ENCODE measurements around the gene NINJ1.
"Not testable (repeated sequence)": the region's sequence is repeated elsewhere in the genome, so short reads cannot be mapped to it uniquely, and the experiment has no call there.

Gene NINJ1

DNA sequence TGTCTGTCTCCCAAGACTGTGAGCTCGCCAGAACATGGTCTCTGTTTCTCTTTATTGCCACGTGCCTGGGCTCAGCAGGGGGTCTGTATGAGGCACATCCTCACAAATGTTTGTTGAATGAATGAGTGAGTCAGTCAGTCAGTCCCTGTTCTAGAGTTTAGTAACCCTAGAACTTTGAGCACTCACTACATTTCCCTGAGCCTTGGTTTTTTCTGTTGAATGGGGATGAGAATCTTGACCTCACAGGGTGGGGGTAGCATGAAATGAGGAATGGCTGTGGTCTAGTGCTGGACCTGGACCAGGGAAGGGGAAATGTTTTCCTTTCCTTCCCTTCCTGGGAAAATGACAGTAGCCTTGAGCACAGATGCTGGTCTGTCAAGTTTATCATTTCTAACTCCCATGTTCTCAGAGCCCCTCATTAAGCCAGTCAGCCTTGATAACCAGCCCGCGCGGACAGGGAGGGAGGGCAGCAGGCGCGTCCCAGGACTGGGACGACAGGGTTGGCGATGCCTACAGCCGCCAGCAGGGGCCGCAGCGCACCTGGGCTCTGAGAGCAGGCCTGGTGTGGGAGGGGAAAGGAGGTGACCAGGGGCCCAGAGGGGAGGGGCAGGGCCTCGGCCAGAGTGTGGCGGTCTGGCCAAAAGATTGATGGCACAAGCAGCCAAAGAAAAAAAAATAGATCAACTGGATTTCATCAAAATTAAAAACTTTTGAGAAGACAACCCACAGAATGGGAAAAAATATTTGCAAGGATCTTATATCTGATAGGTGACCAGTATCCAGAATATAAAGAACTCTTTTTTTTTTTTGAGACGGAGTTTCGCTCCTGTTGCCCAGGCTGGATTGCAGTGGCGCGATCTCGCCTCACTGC lies 25.8 kb upstream of the NINJ1 start:
- peak; percentile 23 to 59 (median 35) for DNase-seq

DNA sequence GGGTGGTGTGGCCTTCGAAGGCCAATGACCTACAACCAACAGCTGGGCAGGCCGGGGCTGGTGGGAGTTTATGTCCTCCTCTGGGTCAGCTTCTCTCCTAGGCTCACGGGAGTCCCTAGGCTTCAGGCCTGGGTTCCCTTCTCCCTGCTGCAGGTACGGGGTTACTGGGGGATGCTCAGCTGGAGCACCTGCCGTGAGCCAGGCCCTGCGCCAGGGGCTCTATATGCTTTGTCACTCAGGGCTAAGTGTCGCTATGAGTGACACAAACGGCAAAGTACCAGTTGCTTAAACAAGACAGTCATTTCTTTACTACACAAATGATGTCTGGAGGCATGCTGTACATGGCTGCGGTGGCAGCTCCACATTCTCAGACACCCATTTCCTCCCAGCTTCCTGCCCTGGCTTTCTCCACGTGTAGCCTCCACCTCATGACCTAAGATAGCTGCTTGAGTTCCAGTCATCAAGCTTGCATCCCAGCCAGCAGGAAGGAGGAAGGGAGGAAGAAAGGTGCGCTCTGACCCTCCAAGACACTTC lies 22.5 kb upstream of the NINJ1 start:
- no peak for DNase-seq

DNA sequence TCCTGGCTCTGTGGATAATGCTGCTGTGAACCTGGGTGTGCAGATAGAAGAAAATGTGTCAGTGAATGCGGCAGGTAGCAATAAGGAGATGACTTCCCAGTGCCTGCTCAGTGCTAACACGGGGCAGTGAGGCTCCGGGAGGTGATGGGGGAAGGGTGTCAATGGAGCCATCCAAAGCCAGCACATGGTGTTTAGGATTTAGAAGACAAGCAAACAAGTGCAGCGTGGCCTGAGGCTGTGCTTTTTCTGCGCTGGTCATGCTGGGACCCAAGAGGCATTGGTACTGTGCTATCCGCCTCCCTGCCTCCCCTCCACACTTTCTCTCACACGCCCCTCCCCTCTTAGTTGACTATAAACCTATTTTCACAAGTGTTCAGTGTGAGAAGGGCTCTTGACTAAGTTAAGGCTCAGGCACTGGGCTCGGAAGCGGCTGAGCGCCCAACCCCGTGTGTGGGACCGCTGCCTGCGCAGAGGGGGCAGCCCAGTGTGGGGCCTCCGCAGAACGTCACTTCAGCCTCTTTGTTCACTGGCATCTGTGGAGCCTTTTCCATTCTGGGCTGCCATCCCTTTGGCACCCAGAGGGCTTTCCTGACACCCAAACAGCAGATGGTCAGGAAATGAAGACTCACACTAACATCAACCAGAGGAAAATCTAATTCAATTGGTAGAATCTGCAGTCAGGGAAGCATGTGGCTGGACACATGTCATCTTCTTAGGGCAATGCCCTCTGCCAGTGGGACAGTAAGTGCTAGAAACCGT lies 21.8 kb upstream of the NINJ1 start:
- no peak for DNase-seq

GRCh38 chr9:93154293-93154903 lies 20.3 kb upstream of the NINJ1 start:
- DNase-seq: peak in 1 of 4 experiments; percentile 15

DNA sequence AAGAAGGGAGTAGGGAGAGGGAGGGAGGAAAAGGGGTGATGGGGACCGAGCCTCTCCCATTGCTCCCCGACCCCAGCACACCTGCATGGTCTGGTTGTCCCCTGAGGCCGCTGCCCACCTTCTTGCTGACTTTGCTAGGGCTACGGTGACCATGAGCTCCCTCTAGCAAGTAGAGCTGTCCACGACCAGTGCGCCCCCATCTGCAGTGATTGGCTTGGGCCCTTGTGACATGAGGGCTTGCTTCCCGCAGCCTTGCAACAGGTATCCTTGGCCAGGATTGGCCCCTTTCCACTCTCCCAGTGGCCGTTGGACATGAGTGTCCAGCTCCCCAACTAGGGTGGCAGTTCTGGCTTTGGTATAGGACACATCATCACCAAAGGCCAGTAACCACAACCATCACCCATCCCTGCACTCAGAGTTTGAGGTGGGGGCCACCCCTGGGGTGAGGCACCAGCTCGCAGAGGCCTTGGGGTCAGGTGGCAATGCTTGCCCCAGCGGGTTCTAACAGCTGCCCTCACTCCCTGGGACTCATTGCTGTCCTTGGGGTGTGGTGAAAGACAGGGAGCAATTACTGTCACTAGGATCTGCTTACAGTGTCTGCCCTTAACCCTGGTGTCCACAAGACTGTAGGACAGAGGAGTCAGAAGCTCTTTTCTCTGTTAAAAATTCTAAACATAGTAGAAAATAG lies 17.2 kb upstream of the NINJ1 start:
- no peak for DNase-seq

DNA sequence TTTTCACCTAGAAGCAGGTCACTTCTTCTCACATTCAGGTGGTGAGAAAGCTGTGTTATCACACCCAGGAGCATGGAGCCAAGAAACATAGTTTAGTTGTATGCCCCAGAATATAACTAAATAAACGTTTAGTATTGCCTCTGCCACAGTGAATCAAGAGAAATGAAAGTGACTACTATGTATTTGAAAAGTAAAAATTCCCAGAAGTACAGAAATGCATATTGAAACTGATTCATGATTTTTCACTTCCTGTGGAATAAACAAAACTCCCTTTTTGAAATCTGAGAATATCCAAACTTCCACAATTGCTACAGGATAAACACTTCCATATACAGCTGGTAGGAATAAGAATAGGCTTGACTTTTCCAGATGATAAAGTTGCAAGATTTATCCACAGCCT lies 15.3 kb upstream of the NINJ1 start:
- DNase-seq: no peak

- no peak for DNase-seq
Measured at GRCh38 chr9:93148721-93149120, 14.7 kb upstream of the NINJ1 start.

DNA sequence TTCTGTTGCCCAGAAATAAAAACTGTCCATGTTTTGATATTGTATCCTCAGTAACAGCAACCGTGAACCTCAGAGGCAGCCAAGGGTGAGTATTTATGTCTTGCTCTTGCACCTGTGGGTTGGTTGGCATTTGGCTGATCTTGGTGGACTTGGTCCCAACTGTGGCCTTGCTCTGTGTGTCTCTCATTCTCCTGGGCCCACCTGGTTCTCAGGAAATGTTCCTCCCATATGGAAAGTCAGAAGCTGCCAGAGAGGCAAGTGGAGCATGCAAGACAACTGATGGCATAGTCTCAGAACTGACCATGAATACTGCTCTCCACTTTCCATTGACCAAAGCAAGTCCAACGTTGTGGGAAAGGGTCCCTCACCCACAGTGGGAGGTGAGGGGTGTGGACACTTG lies 13.6 kb upstream of the NINJ1 start:
- no peak for DNase-seq

- DNase-seq: not testable (repeated sequence)
Measured at GRCh38 chr9:93146696-93147095, 12.6 kb upstream of the NINJ1 start.

GRCh38 chr9:93143830-93144530 lies 9.9 kb upstream of the NINJ1 start:
- DNase-seq: peak in 2 of 4 experiments; percentile 50 to 60

DNA sequence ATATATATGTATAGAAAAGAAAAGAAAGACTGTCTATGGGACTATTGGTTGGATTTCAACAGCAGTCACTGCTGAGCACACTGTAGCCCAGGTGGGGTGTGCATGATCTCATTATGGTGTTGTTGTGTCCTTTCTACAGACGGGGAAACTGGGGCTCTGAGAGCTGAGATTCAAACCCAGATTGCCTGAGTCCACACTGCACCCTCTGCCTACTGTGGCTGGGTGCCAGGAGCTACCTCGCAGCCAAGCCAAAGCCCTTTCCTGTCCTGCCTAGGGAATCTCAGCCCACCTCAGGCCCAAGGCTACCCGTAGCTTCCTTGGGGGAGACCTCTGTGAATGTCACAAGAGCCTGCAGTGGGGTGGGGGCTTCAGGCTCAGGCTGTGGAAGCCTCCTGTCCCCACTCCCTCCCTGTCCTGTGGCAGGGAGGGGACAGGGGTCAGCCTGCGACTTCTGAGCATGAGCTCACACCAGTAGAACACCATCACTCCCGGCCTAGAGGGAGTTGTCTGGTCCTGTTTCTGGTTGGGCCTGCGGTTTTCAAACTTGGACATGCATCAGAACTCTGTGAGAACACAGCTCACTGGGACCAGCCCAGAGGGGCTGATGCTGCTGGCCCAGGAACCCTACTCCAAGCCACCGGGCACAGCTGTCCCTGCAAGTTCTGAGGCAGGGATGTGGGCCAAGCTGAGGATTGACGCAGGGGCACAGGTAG lies 7.9 kb upstream of the NINJ1 start:
- no peak for DNase-seq

DNA sequence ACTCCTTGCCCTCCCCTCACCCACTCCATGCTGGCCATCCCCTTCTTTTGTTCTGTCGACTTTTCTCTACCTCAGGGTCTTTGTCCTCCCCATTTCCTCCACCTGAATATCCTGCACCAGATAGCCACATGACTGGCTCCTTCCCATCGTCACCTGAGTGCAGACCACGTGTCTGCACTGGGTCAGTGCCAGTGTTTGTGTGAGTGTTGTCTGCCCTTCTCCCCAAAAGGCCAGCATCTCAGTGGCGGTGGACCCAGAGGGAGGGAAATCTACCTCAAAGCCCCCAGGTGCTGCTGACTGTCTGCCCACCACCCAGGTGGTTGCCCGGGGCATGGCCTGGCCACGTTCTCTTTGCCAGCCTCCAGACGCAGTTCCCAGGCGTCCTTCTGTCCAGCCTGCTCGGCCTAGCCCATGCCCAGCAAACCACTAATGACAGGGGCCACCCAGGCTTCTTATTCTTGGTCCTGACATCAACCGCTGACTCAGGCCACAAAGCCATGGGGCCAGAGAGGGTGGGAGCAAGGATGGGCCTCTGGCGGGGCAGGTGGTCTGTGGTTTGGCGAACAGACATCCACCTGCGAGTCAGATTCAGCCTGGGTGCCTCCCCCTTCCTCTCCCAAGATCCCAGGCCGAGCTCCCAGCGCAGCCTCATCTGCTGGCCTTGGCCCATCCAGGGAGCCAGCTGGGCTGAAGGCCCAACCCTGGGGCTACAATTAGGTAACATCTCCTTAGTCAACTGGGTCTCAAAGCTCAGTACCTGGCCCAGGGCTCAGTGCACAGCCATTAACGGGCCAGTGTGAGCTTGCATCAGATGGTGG lies 5.5 kb upstream of the NINJ1 start:
- no peak for DNase-seq

DNA sequence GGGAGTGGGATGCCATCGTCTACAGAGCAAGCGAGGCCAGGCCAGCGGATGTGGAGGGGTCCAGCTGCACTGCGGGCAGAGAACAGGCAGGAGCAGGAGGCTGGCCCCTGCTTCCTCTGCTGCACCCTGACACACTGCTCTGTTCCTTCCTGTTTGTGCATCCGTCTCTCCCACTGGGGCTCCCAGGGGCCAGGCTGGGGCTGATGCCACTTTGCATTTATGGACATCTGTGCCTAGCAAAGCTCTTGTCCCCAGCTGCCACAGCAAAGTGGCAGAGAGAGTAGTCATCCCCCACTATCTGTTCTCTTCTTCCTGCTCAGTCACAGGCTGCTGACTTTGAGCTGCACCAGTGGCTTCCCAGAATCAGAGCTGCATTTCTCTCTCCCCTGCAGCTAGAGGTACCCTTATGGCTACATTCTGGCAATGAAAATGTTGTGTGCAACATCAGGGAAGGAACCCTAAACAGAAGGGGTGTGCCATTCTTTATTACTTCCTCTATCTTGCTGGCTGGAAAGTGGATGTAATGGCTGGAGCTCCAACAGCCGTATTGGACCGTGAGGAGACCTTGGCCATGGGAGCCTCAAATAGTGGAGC lies 4.2 kb upstream of the NINJ1 start:
- no peak for DNase-seq

DNA sequence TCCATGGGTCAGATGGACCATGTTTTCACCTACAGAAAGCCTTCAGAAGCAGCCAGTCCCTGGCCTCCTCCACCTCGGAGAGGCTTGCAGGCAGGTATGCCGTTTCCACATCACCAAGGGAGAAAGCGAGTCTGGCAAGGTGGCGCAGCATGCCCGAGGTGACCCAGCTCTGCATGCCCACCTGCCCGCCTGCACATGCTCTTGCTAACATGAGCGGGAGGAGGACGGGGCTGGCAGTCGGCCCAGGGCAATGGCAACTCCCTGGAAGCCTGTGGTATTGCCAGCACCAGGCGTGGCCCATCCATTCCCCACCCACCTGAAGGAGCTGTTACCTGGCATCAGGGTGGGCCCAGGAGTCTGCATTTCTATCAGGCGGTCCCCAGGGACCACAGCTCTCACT lies 3.3 kb upstream of the NINJ1 start:
- DNase-seq: no peak

GRCh38 chr9:93136011-93136440 lies 2.0 kb upstream of the NINJ1 start:
- DNase-seq: no peak

DNA sequence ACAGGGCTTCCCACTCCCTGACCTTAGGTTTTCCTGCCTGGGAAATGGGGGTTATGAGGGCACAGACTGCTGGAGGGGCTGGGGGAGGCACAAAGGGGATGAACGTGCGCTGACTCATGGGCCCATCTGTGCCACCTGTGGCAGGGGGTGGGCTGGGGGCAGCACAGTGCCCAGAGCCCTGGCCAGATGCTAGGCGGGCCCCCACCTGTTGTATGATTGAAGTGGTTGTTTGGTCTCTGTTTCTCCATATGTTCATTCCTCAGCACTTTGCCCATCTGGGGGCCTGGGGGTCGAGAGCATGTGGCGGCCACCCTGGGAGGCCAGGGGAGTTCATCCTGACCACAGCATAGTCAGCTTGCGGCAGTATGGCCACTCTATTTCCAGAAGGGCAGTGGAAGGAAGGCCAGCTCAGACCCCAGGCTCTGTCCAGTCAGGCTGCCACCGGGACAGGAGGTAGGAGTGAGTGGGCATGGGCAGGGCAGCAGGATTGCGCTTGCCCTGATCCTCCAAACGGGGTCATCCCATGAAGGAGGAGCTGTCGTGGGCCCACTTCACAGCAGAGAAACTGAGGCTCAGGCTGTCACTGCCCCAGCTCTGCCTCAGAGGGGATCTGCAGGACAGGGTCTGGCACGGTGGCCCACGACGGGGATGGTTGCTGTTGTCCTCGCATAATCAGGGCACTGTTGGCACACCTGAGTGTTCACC lies 841 bp upstream of the NINJ1 start:
- no peak for DNase-seq

GRCh38 chr9:93133681-93134014 lies 403 bp downstream of the NINJ1 start:
- peak in 1 of 4 experiments; percentile 26 for DNase-seq

- no peak for DNase-seq
Measured at GRCh38 chr9:93132946-93133680, 938 bp downstream of the NINJ1 start.
